Left lung (tissue), 10 donors: ENCODE data around the gene LIPH. TPM values are rescaled to one million over a fixed set of nuclear protein-coding genes. Genes with fewer than 3 reads are reported as not detected.

ENCODE experiments used
- ATAC-seq: fragments of 200-7000 bp; cut with Tn5 transposase; one replicate; pipeline ENCODE4 v1.9.1; 2020; ENCODE audit warnings: moderate library complexity
- DNase-seq, 4 donors: peaks; one replicate each; pipeline ENCODE4 v3.0.0-alpha.2; 2013 to 2020
- H3K27ac ChIP-seq, 2 donors: fragments of 200-600 bp; sonication (generic) in 1 of 2; one replicate each; pipeline versions ENCODE4 v1.5.0 to v1.8.0; 2020 to 2021
- H3K27me3 ChIP-seq, 2 donors: fragments of 200-600 bp; sonication (generic) in 1 of 2; one replicate each; pipeline versions ENCODE4 v1.5.0 to v1.8.0; 2020 to 2021
- H3K36me3 ChIP-seq, 2 donors: fragments of 200-600 bp; sonication (generic) in 1 of 2; one replicate each; pipeline versions ENCODE4 v1.5.0 to v1.8.0; 2020 to 2021
- H3K4me1 ChIP-seq, 2 donors: fragments of 200-600 bp; one replicate each; pipeline ENCODE4 v1.8.0; 2021
- H3K4me3 ChIP-seq, 2 donors: fragments of 200-600 bp; sonication (generic) in 1 of 2; one replicate each; pipeline versions ENCODE4 v1.5.0 to v1.8.0; 2020 to 2021; ENCODE audit warnings: mild to moderate bottlenecking in 1 of 2
- H3K9me3 ChIP-seq, 2 donors: fragments of 200-600 bp; sonication (generic) in 1 of 2; one replicate each; pipeline versions ENCODE4 v1.5.0 to v1.8.0; 2020 to 2021
- intact Hi-C, 2 donors: fragments of 100-400 bp; cut with DNase I; formaldehyde crosslinking; loops; one replicate each; pipeline versions ENCODE4 v1.11.2 to v1.14.2; 2022
- polyA plus RNA-seq, 6 donors: library from polyadenylated mRNA; unstranded; fragments of 120-200 nt; gene quantifications; one replicate each; pipeline ENCODE4 v1.2.1, GENCODE V29; 2013; ENCODE audit not compliant: insufficient read length in 6 of 6
- total RNA-seq, 2 donors: library from RNA; stranded (reverse); fragmentation: NEBNext Ultra II Directional; extraction: Animal tissue kit (Norgen Biotek cat#: 25700); gene quantifications; one replicate each; pipeline ENCODE4 v1.2.1, GENCODE V29; 2021
- TF ChIP-seq, protein P1 (sequence below), 2 donors: fragments of 200-600 bp; sonication (generic) in 1 of 2; IDR thresholded peaks; one replicate each; pipeline versions ENCODE4 v1.5.0 to v1.8.0; 2021; ENCODE audit warnings: antibody characterized with exemption in 2 of 2
- donor health status: DM: no; HTN: yes; CAD: no.
- donor health status: DM: no; HTN: no; CAD: no.

Gene LIPH
- total and polyA plus RNA-seq, 8 donors: 2.2 to 76.0 (median 3.4) TPM

DNA sequence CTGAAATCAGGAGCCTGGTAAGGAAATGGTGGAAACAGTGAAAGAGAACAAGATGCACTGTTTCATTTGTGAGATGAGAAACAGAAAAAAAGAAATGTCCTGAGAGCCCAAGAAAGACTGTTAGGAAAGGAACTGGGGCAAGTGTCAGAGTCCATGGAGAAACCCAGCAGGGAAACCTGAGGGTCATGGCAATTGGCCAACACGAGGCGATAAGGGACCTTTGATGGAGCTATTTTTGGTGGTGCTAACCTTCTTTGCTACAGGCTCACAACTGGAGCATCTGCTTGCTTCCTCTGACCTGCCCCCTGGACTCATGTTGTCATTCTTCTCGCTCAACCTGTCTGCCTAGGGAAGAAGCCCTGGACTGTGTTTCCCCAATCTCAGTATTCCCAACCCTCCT is 49.4 kb downstream of the LIPH start:
- no peaks in the 10 kb centered on the region for H3K9me3 ChIP-seq
- H3K36me3 ChIP-seq: peaks cover 0 to 2% of the 10 kb centered on the region in 2 donors
- TF ChIP-seq, protein P1, sequence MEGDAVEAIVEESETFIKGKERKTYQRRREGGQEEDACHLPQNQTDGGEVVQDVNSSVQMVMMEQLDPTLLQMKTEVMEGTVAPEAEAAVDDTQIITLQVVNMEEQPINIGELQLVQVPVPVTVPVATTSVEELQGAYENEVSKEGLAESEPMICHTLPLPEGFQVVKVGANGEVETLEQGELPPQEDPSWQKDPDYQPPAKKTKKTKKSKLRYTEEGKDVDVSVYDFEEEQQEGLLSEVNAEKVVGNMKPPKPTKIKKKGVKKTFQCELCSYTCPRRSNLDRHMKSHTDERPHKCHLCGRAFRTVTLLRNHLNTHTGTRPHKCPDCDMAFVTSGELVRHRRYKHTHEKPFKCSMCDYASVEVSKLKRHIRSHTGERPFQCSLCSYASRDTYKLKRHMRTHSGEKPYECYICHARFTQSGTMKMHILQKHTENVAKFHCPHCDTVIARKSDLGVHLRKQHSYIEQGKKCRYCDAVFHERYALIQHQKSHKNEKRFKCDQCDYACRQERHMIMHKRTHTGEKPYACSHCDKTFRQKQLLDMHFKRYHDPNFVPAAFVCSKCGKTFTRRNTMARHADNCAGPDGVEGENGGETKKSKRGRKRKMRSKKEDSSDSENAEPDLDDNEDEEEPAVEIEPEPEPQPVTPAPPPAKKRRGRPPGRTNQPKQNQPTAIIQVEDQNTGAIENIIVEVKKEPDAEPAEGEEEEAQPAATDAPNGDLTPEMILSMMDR (IDR thresholded peaks at IDR 0.05): no peak
- ATAC-seq: no peak
- no peak overlapping the region for H3K4me3 ChIP-seq
- DNase-seq: no peak
- H3K27ac ChIP-seq: no peak overlapping the region
- intact Hi-C loops: no loop called here
- H3K27me3 ChIP-seq: no peaks in the 10 kb centered on the region
- H3K4me1 ChIP-seq: peaks cover 0 to 6% of the 10 kb centered on the region in 2 donors

DNA sequence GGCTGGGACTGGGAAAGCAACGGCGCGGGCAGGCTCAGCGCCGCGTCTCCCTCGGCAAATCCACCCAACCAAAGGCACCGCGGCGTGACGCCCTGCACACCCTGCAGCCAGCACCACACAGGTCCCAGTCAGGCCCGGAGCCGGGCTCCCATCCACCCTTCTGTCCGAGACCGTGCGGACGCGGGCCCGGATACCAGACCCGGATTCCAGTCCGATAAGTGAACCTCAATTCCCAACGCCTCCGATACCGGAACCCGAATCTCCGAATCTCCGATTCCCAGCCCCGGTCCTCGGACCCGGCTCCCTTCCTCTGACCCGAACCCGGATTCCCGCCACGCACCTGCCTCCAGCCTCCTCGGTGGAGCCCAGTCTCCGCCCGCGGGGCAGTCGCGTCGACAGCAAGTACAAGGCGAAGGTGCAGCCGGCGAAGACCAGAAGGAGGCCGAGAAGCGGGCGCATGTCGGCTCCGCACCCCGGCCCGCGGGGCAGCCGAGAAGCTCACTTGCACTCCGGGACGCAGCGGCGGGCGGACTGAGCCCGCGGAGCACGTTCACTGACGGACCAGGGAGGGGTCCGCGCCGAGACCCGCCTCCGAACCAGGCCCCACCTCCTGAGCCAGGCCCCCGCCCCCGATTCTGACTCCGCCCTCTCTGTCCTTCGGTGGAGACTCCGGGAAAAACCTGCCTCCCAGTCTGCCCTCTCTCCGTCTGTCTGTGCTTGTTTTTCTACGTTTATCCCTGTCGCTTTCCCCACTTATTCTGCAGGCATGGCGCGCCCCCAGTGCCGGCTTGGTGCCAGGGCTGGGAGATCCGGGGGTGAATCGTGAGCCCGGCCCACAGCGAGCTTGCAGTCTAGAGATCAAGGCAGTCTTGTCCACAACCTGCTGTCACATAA is 53.6 kb downstream of the LIPH start, which contains the start of gene TMEM41A:
TSS of gene TMEM41A (minus strand) at position 533 of the 894 bp plus-strand sequence. CDS start at position 459, 74 bp downstream.
- ATAC-seq (peak; percentile 98), DNase-seq (peak; percentile 87 to 98 (median 94))
- Histone ChIP-seq H3K27me3 (no peaks in the 10 kb centered on the region), H3K27ac (peak within 1 kb of the TSS; percentile 88 to 90), H3K9me3 (no peaks in the 10 kb centered on the region), H3K36me3 (peaks cover 0 to 31% of the 10 kb centered on the region in 2 donors), H3K4me3 (peak within 1 kb of the TSS; percentile 86 to 91), H3K4me1 (peaks cover 6 to 26% of the 10 kb centered on the region in 2 donors)
- TF ChIP-seq, protein P1 (IDR thresholded peaks at IDR 0.05): no peak
- intact Hi-C loops: no loop called here

DNA sequence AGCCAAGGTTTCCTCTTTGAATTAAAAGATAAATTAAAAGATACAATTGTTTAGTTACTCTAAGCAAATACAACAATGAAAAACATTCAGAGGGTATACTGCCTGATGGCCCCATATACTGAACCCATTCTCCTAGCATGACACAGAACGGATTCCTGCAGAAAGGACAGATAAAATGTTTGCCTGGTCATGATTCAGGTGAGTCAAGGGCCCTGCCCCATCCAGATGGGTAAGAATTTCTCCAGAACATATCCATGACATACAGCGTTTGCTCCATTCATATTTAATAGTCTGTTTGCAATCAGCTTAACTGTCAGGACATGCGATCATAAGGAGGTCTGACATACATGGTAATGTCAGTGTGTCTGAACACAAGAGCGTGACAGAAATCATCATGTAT is 62.1 kb downstream of the LIPH start:
- Histone ChIP-seq H3K9me3 (no peaks in the 10 kb centered on the region), H3K4me3 (no peak overlapping the region), H3K27me3 (no peaks in the 10 kb centered on the region), H3K36me3 (peaks cover 0 to 82% of the 10 kb centered on the region in 2 donors), H3K4me1 (no peaks in the 10 kb centered on the region), H3K27ac (no peak overlapping the region)
- DNase-seq (no peak), ATAC-seq (no peak)
- intact Hi-C loops: no loop called here
- TF ChIP-seq, protein P1 (IDR thresholded peaks at IDR 0.05): no peak

DNA sequence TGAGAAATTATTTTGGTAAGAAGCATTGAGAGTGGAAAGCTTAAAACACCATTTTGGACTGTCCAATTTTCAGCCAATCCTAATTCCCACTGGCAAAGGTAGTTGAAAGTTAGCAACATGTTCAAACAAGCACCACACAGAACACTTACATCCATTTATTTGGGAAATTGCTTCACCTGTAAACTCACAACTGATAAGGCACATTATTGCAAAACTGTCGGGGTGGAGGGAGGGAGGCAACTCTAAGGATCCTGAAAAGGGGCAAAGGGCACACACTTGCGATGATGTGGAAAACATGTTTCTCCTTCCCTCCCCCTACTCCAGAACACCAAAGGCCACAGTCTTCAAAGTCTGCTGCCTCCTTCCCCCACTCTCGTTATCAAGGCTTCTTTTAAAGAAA is 62.9 kb downstream of the LIPH start:
- ATAC-seq (peak; percentile 53), DNase-seq (no peak)
- intact Hi-C loops: no loop called here
- TF ChIP-seq, protein P1 (IDR thresholded peaks at IDR 0.05): no peak
- no peaks in the 10 kb centered on the region for H3K9me3 ChIP-seq
- H3K36me3 ChIP-seq: peaks cover 0 to 82% of the 10 kb centered on the region in 2 donors
- H3K4me1 ChIP-seq: no peaks in the 10 kb centered on the region
- H3K27me3 ChIP-seq: no peaks in the 10 kb centered on the region
- no peak overlapping the region for H3K4me3 ChIP-seq
- peak overlapping the region in 1 of 2 donors; percentile 18 for H3K27ac ChIP-seq

DNA sequence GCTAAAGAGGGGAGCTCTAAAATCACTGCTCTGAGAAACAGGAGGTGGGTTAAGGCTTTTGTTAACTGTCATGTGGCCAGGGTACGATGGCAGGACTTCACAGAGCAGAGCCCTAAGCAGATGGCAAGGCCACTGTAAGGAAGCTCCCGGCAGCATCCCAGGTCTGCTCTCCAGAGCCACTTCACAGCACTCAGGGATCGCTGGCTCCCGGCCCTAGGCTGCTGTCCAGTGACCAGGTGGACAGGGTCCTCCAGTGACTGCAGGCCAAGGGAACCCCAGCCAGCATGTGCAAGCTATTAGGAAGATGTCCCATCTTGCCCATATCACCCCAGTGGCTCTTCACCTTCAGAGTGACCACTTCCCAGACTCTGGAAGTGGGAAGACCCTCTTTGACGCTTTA is 63.9 kb downstream of the LIPH start:
- ATAC-seq (peak; percentile 67), DNase-seq (no peak)
- H3K36me3 ChIP-seq: peaks cover 0 to 74% of the 10 kb centered on the region in 2 donors
- no peak overlapping the region for H3K27ac ChIP-seq
- TF ChIP-seq, protein P1 (IDR thresholded peaks at IDR 0.05): no peak
- H3K27me3 ChIP-seq: no peaks in the 10 kb centered on the region
- no peak overlapping the region for H3K4me3 ChIP-seq
- no peaks in the 10 kb centered on the region for H3K9me3 ChIP-seq
- no peaks in the 10 kb centered on the region for H3K4me1 ChIP-seq
- intact Hi-C loops: no loop called here
